DMS114 treated with DMSO at 0.1 percent for 48 hours (cell line): Measurements from ENCODE around the gene IFNGR1.
A peak's percentile ranks its signal among the peaks of the same experiment; 100 is the strongest.
"Not testable (repeated sequence)": the region's sequence is repeated elsewhere in the genome, so short reads cannot be mapped to it uniquely, and the experiment has no call there.

Experiments used
- DNase-seq: peaks from one replicate; lab custom pipeline; 2025; ENCODE audit not compliant: unreplicated experiment; lab: John Stamatoyannopoulos, UW

Gene IFNGR1

DNA sequence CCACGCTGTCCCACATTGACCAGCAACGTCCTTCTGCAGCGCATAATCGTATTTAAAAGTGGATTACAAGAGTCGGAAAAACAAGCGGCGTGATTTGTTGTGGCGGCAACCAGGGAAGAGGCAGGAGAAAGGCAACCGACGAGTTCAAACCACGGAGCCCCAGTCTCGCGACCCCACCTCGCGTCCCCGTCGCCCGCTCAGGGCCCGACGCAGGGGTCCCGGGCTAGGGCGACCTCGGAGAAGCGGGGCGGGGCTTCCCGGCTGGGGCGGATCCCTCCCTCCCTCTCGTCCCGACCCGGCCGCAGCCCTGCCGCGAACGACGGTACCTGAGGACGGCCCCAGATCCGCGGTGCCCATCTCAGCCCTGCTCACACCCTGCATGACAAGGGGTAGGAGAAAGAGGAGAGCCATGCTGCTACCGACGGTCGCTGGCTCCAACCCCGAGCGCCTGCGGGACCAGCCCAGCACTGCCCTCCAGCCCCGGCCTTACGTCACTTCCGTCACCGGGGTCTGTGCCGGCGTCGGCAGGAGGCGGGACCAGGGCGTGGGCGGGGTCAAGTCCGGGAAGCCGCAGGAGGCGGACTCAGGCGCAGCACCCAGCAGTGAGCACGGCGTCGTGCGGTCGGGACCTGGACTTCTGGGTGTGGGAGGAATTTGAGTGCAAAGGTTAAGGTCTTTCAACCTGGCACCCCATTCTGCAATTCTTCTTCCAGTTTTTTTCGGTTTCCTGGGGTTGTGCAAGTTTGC, at the start of gene IFNGR1:
Gene IFNGR1, minus strand, starts transcription at position 469 of the 747 bp plus-strand sequence. Its CDS starts 58 bp downstream, at position 411.
- peak; percentile 63 for DNase-seq

DNA sequence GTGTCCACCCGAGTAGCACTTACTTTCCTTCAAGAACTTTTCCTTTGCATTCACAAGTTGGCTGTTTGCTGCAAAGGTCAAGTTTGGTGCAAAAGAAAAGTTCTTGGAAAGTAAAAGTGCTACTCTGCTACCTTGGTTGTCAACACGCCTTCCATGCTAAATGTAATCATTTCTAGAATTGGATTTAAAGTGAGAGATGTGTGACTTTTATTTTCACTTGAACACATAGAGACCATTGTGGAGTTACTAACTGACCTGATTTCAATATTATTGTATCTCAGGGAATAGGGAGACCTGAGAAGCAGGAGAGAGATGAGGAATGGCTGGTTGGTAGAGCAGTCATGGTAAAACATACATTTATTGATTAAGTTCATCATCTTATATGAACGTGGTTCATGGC, 49.7 kb upstream of the IFNGR1 start:
- DNase-seq, result no peak

DNA sequence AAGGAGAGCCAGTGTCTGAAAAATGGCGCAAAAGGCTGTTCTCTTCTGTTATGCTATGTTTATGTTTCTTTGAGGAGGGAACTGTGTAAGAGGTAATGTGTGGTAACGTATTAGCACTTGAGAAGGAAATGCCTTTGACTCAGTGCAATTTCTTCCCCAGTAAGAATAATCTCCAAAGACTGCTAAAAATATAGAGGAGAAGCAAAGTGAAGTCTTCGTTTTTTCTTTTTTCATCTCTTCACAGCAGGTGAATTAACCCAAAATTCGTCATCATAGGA, 47.1 kb upstream of the IFNGR1 start:
- no peak for DNase-seq

DNA sequence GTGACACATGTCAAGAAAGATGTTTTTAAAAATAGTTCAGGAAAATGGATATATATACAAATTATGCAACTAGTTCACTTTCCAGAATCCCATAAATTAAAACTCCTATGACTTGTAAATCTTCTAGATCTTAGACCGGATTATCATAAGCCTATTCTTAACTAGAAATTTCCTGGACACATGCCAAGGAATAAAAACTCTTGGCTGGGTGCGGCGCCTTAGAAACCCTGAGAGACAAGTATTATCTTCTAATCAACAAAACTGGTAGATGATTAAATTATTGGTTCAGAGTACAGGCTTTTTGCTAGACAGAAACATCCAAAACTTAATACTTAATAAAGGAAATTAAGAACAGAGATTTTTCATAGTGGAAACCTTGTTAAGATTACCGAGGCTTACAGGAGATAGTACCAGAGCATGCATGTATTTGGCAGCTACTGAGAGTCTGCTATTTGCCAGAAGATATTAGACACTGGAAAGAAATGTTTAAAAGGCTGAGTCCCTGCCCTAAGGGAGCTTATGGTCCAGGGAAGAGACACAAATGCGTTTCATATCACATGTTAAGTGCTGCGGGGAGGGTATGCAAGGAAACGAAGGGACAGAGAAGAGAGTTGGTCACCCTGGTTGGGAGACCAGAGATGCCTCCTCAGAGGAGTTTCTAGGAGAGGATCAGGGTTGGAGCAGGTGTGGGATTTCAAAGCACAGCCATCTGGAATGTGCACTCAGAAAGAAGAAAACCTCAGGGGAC, 46.5 kb upstream of the IFNGR1 start:
- no peak for DNase-seq

DNA sequence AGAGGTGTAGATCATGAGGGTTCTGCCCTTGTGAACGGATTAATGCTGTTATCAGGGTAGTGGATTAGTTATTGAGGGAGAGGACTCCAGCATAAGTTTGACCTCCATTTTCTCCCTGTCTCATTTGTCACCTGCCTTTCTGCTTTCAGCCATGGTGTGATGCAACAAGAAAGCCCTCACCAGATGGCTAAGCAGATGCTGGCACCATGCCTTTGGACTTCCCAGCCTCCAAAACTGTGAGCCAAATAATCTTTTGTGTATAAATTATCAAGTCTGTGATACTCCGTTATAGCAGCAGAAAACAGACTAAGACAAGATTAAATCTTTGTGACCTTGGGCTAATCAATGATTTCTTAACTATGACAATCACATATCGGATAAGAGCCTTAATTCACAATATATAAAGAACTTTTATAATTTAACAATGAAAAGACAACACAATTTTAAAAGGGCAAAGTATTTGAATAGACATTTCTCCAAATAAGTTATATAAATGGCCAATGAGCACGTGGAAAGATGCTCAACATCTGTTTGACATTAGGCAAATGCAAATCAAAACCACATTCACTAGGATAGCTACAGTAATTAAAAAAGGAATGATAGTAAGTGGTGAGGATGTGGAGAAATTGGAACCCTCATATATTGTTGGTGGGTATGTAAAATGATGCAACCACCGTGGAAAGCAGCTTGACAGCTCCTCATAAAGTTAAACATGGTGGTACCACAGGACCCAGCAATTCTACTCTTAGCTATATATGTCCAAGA, 45.3 kb upstream of the IFNGR1 start:
- DNase-seq, result no peak

DNA sequence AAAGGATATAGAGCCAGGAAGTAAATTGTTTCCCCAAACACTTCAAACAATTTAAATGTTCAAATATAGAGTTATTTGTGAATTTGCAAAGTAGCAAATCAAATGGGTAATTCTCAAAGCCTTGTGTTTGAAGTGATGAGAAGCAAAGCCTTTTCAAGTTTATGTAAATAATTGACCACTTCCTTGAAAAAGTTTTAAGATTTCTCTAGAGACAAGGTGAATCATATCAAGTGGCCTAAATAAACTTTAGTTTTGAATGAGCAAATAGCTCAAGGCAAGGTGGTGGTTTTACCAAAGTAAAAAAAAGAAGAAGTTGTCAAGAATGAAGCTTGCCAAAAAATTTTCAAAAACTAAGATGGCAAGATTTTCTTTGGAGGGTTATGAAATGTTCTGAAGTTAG, 42.6 kb upstream of the IFNGR1 start:
- DNase-seq, result no peak

DNA sequence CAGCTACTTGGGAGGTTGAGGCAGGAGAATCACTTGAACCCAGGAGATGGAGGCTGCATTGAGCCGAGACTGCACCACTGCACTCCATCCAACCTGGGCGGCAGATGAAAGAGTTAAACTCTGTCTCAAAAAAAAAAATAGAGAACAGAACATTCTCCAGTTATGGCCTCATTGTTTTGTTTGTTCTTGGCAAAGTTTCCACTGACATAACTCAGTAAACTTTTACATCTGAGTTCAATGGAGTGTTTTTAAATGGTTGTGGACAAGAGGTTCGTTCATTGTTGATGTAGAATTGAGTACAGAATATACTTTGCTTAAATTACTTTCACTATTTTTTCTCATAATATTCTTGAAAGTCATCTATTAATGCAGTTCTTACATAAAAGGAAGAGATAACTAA, 42.2 kb upstream of the IFNGR1 start:
- DNase-seq, result no peak

DNA sequence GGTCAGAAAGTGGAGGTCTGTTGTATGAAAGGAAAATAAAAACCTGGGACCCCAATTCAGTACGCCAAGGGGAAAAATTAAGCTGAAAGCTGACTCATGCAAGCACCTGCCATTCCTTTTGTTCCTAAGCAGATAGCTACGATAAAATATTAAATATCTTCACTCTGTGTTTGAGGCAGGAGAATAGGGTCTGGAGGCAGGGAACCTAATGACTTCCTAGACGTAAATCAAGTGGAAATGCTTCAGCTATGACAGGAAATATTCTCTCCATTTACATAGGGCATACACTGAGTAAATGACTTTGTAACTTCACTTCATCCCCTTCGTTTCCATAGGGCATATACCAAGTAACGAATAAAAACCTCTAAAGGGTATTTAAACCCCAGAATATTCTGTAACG, 41.0 kb upstream of the IFNGR1 start:
- no peak for DNase-seq

DNA sequence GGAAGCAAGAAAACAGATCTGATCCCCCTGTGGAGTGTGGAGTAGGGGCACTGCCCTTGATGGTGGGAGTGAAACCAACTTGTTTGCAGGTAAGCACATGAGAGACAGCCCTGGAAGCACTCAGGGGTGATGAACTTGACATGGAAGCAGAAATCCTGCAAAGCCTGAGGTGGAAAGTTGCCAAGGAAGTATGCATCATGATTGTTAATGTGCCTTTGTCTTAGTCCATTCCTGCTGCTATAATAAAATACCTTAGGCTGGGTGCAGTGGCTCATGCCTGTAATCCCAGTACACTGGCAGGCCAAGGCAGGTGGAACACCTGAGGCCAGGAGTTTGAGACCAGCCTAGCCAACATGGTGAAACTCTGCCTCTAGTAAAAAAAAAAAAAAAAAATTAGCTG, 40.2 kb upstream of the IFNGR1 start:
- no peak for DNase-seq

DNA sequence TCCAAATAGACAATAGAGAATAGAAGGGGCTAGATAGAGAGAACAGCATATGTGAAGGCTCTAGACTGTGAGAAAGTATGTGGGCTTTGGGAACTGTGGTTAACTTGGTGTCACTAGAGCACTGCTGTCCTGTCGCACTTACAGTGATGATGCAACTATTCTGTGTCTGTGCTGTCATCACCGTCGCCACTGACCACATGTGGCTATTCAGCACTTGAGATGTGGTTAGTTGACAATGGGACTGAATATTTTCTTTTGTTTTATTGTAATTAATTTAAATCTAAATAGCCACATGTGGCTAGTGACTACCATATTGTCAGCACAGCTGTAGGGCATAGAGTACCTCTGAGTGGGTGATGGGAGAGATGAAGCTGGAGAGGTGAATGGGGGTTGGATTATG, 39.0 kb upstream of the IFNGR1 start:
- no peak for DNase-seq

DNA sequence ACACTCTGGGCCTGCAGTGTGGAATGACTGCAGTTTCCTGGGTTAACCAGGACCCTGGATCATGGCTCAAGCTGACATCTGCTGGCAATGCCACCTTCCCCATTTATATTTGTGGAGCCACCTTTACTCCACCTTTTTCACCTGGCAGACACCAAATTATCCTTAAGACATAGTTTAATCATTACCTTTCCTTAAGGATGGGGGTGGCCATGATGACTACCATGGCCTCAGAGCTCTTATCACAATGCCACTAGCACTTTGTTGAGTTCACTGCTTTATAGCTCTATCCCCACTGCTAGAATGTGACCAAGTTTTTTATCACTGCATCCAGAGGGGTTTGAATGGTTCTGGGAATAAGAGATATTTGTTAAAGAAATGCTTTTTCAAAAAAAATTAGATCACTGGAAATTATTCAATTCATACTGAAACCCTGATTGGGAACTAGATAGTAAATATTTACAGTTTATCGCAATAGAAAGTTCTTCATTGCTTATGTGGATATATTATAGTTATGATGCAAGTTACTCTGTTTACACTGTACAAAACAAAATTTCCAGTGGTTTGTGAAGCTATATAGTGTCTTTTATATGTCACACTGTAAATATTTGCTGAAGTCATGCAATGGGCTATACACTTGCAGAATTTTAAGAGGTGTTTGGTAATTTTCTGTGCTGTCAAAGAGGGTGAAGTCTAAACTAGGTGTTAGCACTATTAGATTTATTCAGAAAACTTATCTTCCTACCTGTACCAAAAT, 37.3 kb upstream of the IFNGR1 start:
- no peak for DNase-seq

DNA sequence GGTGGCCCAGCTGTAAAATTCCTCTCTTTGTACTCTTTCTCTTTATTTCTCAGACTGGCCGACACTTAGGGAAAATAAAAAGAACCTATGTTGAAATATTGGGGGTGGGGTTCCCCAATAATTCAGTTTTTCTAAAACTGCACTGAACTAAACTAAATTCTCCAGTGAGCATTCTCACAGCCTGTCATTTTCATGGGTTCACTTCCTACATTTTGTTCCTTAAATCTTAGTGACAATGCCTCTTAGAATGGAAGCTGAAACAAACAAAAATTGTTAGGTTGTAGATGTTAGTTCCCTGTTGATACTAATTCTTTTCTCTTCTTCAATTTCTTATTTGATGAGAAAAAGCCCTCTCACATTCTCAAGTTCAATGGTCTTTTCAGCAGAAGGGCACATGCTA, 35.8 kb upstream of the IFNGR1 start:
- DNase-seq, result no peak

DNA sequence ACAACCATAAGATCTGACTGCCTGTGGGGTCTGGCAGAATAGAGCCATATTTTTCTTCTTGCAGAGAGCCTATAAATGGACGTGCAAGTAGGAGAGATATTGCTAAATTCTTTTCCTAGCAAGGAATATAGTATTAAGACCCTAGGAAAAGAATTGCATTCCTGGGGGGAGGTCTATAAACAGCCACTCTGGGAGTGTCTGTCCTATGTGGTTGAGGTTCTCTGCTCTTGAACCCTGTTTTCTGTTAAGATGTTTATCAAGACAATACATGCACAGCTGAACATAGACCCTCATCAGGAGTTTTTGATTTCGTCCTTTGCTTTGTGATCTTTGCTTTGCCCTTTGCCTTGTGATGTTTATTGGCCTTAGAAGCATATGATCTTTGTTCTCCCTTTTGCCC, 35.2 kb upstream of the IFNGR1 start:
- DNase-seq, result not testable (repeated sequence)

DNA sequence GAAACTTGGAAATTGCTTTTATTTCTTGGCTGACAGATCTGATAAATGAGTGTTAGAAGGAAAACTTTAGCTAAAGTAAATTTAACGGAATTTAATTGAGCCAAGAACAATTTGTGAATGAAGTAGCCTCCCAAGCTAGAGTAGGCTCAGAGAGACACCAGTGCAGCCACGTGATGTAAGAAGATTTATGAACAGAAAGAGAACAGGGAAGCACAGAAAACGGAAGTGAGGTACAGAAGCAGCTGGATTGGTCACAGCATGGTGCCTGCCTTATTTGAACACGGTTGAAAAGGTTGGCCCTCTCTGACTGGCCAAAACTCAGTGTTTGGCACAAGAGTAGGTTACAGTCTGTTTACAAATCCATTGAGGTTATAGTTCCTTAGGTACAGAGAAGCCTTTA, 29.5 kb upstream of the IFNGR1 start:
- no peak for DNase-seq

DNA sequence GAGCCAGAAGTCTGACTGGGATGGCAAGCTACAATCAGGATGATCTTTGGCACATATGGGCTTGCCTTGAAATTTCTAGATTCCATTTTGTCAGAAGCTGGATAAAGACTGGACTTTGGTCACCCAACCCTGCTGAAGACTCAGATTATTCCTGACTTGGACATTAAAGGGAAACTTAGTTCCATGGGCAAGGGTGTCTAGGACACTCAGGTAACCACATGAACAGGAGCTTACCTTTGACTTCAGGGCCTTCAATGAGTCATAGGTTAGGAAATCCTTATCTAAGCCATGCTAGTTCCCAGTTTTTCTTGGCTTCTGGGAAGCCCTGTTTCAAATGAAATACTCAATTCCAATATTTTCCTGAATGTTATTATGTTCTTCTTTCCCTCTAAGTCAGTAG, 28.5 kb upstream of the IFNGR1 start:
- DNase-seq, result no peak

DNA sequence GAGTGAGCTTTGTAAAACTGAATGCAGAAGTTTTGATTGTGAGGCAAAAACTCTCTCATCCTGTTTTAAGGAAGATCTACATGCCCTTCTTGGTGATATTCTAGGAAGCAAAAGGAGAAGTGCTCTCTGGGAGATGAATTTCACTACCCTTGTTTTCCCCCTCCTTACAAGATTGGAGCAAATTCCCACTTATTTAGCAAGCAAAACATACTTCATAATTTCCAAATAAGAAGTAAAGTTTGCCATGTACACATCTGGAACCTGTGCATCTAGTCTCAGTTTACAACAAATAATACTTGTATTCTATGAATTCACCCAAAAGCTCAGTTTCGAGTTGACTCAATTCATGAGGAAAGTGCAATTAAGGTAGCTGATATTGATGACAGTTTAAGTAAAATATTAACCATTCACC, 27.6 kb upstream of the IFNGR1 start:
- DNase-seq, result no peak

DNA sequence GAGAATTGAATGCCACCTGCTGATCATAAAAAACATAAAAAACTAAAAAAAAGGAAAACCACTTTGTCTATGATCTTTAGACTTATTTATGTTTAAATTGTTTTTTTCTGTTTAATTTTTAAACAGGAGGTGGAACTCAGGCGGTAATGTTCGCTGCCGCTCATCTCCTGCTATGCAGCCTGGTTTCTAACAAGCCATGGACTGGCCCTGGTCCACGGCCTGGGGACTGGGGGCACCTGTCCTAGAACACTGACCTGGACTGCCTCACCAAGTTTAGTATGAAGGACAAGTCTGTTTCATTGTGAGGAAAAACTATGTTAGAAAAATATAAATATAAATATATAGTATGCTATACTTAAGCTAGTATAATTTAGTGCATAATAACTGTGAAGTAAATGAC, 27.0 kb upstream of the IFNGR1 start:
- no peak for DNase-seq

DNA sequence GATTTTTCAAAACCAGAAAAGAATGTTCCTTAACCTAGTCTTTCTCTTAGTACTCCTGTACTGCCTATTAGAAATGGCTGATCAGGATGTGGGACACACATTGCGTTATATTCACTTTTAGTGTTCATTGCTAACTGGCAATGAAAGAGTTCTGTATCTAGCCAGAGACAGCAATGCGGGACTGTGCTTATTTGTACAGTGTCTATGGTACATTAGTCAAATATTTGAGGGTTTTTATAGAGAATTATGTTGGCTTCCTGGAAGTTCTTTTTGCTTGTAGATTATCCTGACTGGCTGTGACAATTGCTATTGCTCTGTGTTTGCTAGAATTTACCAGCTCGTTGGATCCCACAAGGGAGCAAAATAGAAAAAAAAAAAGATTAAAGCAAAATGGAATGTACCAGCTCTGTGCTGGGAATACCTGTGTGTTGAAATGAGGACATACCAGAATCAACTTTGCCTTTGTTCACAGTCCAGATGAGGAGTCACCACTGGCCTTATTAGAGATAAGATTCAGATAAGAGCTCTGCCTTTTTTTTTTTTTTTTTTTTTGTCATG, 22.4 kb upstream of the IFNGR1 start:
- no peak for DNase-seq

DNA sequence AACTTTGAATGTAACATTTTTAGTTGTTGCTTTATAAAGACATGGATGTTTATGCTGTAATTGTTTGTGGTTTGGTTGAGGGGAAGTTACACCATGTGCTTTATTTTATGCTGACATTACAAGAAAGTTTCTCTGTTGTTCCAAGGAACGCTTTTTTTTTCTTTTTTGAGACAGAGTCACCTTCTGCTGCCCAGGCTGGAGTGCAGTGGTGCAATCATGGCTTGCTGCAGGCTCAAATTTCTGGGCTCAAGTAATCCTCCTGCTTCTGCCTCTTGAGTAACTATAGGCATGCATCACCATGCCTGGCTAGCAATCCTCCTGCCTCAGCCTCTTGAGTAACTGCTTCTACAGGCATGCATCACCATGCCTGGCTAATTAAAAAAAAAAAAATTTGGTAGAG, 21.0 kb upstream of the IFNGR1 start:
- DNase-seq, result no peak

DNA sequence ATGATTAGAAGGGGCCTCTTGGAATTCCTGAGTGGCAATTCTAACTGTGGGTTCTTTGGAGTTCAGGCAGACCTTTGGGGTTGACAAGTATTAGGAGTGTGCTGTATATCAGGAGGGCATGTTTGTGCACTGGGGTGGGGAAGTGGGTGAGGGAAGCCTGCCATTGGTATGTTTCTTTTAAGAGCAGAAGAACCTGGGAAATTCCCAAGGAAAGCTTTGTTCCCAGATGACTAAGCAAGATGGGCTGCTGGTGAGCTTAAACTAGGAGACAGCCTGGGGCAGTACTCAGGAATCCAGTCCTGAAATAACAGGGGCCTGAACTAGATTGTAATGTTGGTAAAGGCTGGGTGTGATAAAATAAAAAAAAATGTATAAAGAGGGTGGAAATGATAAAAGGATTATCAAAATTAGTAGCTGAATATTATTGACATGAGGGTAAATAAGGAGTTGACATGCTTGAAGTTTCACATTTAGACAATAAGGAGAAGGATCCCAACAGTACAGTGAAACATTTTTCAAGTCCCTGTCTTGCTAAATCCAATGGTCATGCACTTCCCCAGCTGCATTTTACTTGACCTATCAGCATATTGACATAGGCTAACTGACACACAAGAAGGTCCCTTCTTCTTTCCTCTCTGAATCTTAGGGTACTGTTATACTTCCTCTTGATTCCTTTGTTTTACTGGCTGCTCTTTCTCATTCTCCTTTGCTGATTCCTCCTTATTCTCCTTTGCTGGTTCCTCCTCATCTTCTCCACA, 18.4 kb upstream of the IFNGR1 start:
- DNase-seq, result no peak
